Lung (tissue), 12 donors: Measurements from ENCODE around the gene ANKRD17. TPM values are rescaled to one million over a fixed set of nuclear protein-coding genes. Genes with fewer than 3 reads are reported as not detected.

ENCODE experiments used
- ATAC-seq: fragments of 200-7000 bp; cut with Tn5 transposase; one replicate; pipeline ENCODE4 v1.9.1; 2020; ENCODE audit warnings: moderate number of reproducible peaks; ENCODE audit not compliant: insufficient read depth, low FRiP score
- DNase-seq, 3 donors: peaks; one replicate each; pipeline ENCODE4 v3.0.0-alpha.2; 2013 to 2017
- H3K27ac ChIP-seq, 2 donors: one replicate each; pipeline ENCODE4 v1.5.1; 2013; ENCODE audit warnings: mild to moderate bottlenecking in 2 of 2, moderate library complexity in 2 of 2, control low read depth in 1 of 2, inconsistent platforms in 1 of 2, low read depth in 1 of 2, low read length in 1 of 2
- H3K27me3 ChIP-seq, 3 donors: one replicate each; pipeline ENCODE4 v1.5.1; 2013; ENCODE audit warnings: low read length in 2 of 3; ENCODE audit not compliant: control insufficient read depth in 3 of 3, insufficient read depth in 3 of 3
- H3K36me3 ChIP-seq, 4 donors: one replicate each; pipeline ENCODE4 v1.5.1; 2013; ENCODE audit warnings: low read length in 4 of 4, mild to moderate bottlenecking in 1 of 4, moderate library complexity in 1 of 4; ENCODE audit not compliant: control insufficient read depth in 4 of 4, insufficient read depth in 4 of 4
- H3K4me1 ChIP-seq, 5 donors: one replicate each; pipeline ENCODE4 v1.5.1; 2013; ENCODE audit warnings: low read length in 5 of 5, mild to moderate bottlenecking in 2 of 5, moderate library complexity in 1 of 5; ENCODE audit not compliant: control insufficient read depth in 5 of 5, insufficient read depth in 5 of 5
- H3K4me3 ChIP-seq: one replicate; pipeline ENCODE4 v1.5.1; 2013; ENCODE audit warnings: mild to moderate bottlenecking, control low read depth, moderate library complexity
- H3K9ac ChIP-seq, 2 donors: one replicate each; pipeline ENCODE4 v1.5.1; 2013; ENCODE audit warnings: low read length in 2 of 2, control low read depth in 1 of 2; ENCODE audit not compliant: insufficient read depth in 1 of 2
- H3K9me3 ChIP-seq, 4 donors: one replicate each; pipeline ENCODE4 v1.5.1; 2013; ENCODE audit warnings: low read length in 3 of 4, mild to moderate bottlenecking in 1 of 4, moderate library complexity in 1 of 4; ENCODE audit not compliant: control insufficient read depth in 4 of 4, insufficient read depth in 3 of 4
- CTCF ChIP-seq: IDR thresholded peaks from 2 replicates; pipeline ENCODE4 v1.5.1; 2012; ENCODE audit warnings: mild to moderate bottlenecking; ENCODE audit errors: control extremely low read depth, extremely low read depth
- WGBS, 2 donors: extraction: QIAGEN DNeasy Blood & Tissue Kit; methylation state at CpG; one replicate each; pipeline ENCODE4 v1.1.7; 2013; 5-methylcytosine and 5-hydroxymethylcytosine counted together
- polyA plus RNA-seq, 2 donors: library from polyadenylated mRNA; stranded (reverse); fragments of 200-250 nt; gene quantifications; one replicate each; pipeline ENCODE4 v1.2.1, GENCODE V29; 2013
- total RNA-seq, 2 donors: library from RNA; depleted of rRNA in 1 of 2; stranded (reverse); fragments of >200 nt in 1 of 2; gene quantifications; one replicate each; pipeline ENCODE4 v1.2.1, GENCODE V29; 2014 to 2021
- donor health status: control.
- donor health status: control.
- donor health status: Bipolar disorder and iron deficiency.
- donor health status: healthy.
- donor health status: DM: yes; HTN: yes; CAD: no.

ANKRD17 gene
- total and polyA plus RNA-seq, 4 donors = 7.8 to 74.4 (median 31.7) TPM

GRCh38 chr4:73194064-73194463, 64.5 kb downstream of the ANKRD17 start:
- peaks cover 0 to 6% (median 0%) of the 10 kb centered on the region in 4 donors for H3K36me3 ChIP-seq
- ATAC-seq (no peak), DNase-seq (no peak)
- H3K4me1 ChIP-seq = peaks cover 0 to 2% (median 0%) of the 10 kb centered on the region in 5 donors
- no peak for TF ChIP-seq CTCF
- no peaks in the 10 kb centered on the region for H3K9me3 ChIP-seq
- H3K27me3 ChIP-seq = no peaks in the 10 kb centered on the region
- H3K27ac ChIP-seq = no peak overlapping the region
- 83 to 88% methylated on average over 2 of the region's 2 CpGs for WGBS, 2 donors
- no peak overlapping the region for H3K9ac ChIP-seq
- no peak overlapping the region for H3K4me3 ChIP-seq

- no peak overlapping the region for H3K27ac ChIP-seq
- no peaks in the 10 kb centered on the region for H3K4me1 ChIP-seq
- peaks cover 0 to 6% (median 0%) of the 10 kb centered on the region in 4 donors for H3K36me3 ChIP-seq
- no peak overlapping the region for H3K4me3 ChIP-seq
- no peak for TF ChIP-seq CTCF
- H3K9ac ChIP-seq = no peak overlapping the region
- H3K9me3 ChIP-seq = no peaks in the 10 kb centered on the region
- 90 to 93% methylated on average over 4 of the region's 4 CpGs for WGBS, 2 donors
- no peak for DNase-seq
- no peaks in the 10 kb centered on the region for H3K27me3 ChIP-seq
- no peak for ATAC-seq
Observed at GRCh38 chr4:73193659-73194058, 64.9 kb downstream of the ANKRD17 start.

- DNase-seq (no peak), ATAC-seq (no peak)
- no peak overlapping the region for H3K4me3 ChIP-seq
- no peak overlapping the region for H3K9ac ChIP-seq
- WGBS, 2 donors = 73 to 82% methylated on average over 2 of the region's 2 CpGs
- TF ChIP-seq CTCF = no peak
- H3K4me1 ChIP-seq = no peaks in the 10 kb centered on the region
- H3K27me3 ChIP-seq = no peaks in the 10 kb centered on the region
- H3K36me3 ChIP-seq = peaks cover 0 to 6% (median 0%) of the 10 kb centered on the region in 4 donors
- H3K27ac ChIP-seq = no peak overlapping the region
- H3K9me3 ChIP-seq = no peaks in the 10 kb centered on the region
Observed at GRCh38 chr4:73193155-73193554, 65.4 kb downstream of the ANKRD17 start.

- H3K4me3 ChIP-seq = no peak overlapping the region
- H3K4me1 ChIP-seq = no peaks in the 10 kb centered on the region
- H3K36me3 ChIP-seq = peaks cover 0 to 4% (median 0%) of the 10 kb centered on the region in 4 donors
- H3K9me3 ChIP-seq = no peaks in the 10 kb centered on the region
- DNase-seq = no peak
- no peak overlapping the region for H3K9ac ChIP-seq
- H3K27me3 ChIP-seq = no peaks in the 10 kb centered on the region
- H3K27ac ChIP-seq = no peak overlapping the region
- no peak for TF ChIP-seq CTCF
- ATAC-seq = no peak
- WGBS, 2 donors = 95 to 96% methylated on average over 9 of the region's 9 CpGs
Observed at GRCh38 chr4:73189274-73189810, 69.3 kb downstream of the ANKRD17 start.
